Upper lobe of right lung (tissue), 1 donor: ENCODE results near the gene RGS3. TPM values are rescaled to one million over a fixed set of nuclear protein-coding genes. Genes with fewer than 3 reads are reported as not detected.
"Not testable (repeated sequence)": the region's sequence is repeated elsewhere in the genome, so short reads cannot be mapped to it uniquely, and the experiment has no call there.

Experiments used
- ATAC-seq: fragments of 200-7000 bp; cut with Tn5 transposase; one replicate; pipeline ENCODE4 v1.9.1; 2020; ENCODE audit warnings: mild to moderate bottlenecking, moderate library complexity
- DNase-seq: peaks from one replicate; pipeline ENCODE4 v3.0.0-alpha.2; 2020
- H3K27ac ChIP-seq: fragments of 200-600 bp; one replicate; pipeline ENCODE4 v1.8.0; 2022
- H3K27me3 ChIP-seq: fragments of 200-600 bp; one replicate; pipeline ENCODE4 v1.8.0; 2022; ENCODE audit warnings: mild to moderate bottlenecking
- H3K36me3 ChIP-seq: fragments of 200-600 bp; one replicate; pipeline ENCODE4 v1.8.0; 2022
- H3K4me1 ChIP-seq: fragments of 200-600 bp; one replicate; pipeline ENCODE4 v1.8.0; 2022
- H3K4me3 ChIP-seq: fragments of 200-600 bp; one replicate; pipeline ENCODE4 v1.8.0; 2022; ENCODE audit warnings: mild to moderate bottlenecking
- H3K9me3 ChIP-seq: fragments of 200-600 bp; one replicate; pipeline ENCODE4 v1.8.0; 2022
- CTCF ChIP-seq: fragments of 200-600 bp; IDR thresholded peaks from one replicate; pipeline ENCODE4 v1.8.0; 2022; ENCODE audit warnings: antibody characterized with exemption
- intact Hi-C: fragments of 100-400 bp; cut with DNase I; formaldehyde crosslinking; loops from one replicate; pipeline ENCODE4 v1.11.0; 2022
- total RNA-seq: library from RNA; stranded (reverse); fragmentation: NEBNext Ultra II Directional; extraction: Animal tissue kit (Norgen Biotek cat#: 25700); gene quantifications from one replicate; pipeline ENCODE4 v1.2.1, GENCODE V29; 2021
- donor health status: DM: no; HTN: yes; CAD: no; lungs with severe emphysema.

Gene RGS3
- total RNA-seq, 1 donor from 2014 or later: 71.1 TPM

GRCh38 chr9:113426701-113427100, 36.8 kb upstream of the RGS3 start:
- no peak for TF ChIP-seq CTCF
- Histone ChIP-seq H3K36me3 (no peaks in the 10 kb centered on the region), H3K27ac (no peak overlapping the region), H3K9me3 (no peaks in the 10 kb centered on the region), H3K27me3 (no peaks in the 10 kb centered on the region), H3K4me1 (no peaks in the 10 kb centered on the region), H3K4me3 (no peak overlapping the region)
- ATAC-seq (no peak), DNase-seq (no peak)
- intact Hi-C loops: no loop called here

DNA sequence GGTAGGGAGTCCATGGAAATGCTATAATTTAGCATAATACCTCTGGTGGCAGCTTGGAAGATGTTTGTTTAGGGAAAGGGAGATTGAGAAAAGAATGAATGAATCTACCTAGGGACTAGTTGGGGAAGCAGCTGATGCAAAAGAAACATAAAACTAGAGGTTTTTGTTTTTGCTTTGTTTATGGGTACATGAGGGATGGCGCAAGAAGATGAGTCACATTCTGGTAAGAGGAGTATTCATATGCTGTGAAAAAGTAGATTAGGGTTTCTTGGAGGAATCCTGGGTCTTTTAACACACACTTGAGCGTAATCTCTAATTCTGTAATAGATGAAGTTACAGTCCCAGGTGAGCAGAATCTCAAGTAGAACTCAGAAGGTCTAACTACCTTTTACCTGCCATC, 35.9 kb upstream of the RGS3 start:
- TF ChIP-seq CTCF: no peak
- Histone ChIP-seq H3K9me3 (no peaks in the 10 kb centered on the region), H3K4me1 (no peaks in the 10 kb centered on the region), H3K4me3 (no peak overlapping the region), H3K27ac (no peak overlapping the region), H3K27me3 (no peaks in the 10 kb centered on the region), H3K36me3 (no peaks in the 10 kb centered on the region)
- ATAC-seq: no peak
- intact Hi-C loops: no loop called here
- DNase-seq: no peak

DNA sequence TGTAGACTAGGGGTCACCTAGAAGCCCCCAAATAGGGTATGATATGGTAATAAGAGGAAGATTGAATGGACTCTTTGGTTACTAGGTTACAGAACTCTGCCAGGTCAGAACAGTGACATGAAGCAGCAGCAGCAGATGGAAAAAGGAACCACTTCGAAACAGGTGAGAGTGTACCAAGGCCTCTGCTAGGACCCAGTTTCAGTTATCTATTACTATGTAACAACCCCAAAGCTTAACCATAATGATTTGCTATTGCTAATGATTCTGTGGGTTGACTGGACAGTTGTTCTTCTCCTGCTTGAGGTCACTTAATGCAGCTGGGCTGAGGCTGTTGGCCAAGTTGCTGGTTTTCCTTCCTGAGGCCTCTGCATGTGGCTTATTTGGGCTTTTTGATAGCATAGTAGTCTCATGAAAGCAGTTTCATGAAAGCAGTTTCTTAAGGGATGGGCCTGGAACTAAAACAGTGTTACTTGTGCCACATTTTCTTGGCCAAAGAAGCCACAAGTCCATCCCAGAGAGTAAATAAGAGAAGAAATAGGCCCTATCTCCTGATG, 35.4 kb upstream of the RGS3 start:
- DNase-seq (no peak), ATAC-seq (no peak)
- Histone ChIP-seq H3K4me3 (no peak overlapping the region), H3K27me3 (no peaks in the 10 kb centered on the region), H3K27ac (no peak overlapping the region), H3K4me1 (no peaks in the 10 kb centered on the region), H3K9me3 (no peaks in the 10 kb centered on the region), H3K36me3 (no peaks in the 10 kb centered on the region)
- intact Hi-C loops: no loop called here
- no peak for TF ChIP-seq CTCF

- no peak for ATAC-seq
- Histone ChIP-seq H3K36me3 (no peaks in the 10 kb centered on the region), H3K9me3 (no peaks in the 10 kb centered on the region), H3K27ac (no peak overlapping the region), H3K4me1 (no peaks in the 10 kb centered on the region), H3K27me3 (no peaks in the 10 kb centered on the region), H3K4me3 (no peak overlapping the region)
- TF ChIP-seq CTCF: no peak
- no peak for DNase-seq
- intact Hi-C loops: no loop called here
These were observed 32.3 kb upstream of the RGS3 start for GRCh38 chr9:113431191-113431590.

DNA sequence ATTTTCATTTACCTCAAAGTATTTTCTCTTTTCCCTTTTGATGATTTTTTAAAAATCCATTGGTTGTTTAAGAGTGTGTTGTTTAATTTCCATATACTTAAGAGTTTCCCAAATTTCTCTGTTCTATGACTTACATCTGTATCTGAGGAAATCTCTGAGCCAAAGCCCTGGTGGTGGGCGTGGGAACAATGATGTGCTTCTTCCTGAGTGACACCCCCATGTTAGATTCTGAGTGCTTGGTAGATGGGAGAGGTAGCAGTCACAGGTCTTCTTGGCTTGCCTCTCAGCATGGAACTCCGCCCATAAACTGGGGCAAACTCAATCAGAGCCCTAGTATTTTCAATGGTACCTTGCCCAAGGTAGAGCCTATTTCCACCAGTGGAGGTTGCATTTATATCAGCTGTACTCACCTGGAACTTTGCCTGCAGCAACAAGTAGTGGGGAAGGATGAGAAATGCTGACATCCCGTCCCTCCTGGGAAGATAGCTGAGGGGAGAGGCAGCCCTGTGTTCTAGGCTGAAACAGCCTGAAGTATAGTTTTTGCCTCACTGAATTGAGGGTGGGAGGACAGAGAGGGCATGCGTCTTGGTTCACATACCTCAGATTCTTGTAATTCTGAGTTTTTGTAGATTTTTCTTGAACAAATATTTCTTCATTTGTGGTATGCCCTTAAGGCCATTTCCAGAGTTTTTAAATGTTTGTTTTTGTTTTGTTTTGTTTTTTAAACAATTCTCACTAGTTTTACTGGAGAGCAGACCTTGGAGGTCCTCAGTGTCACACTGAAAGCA, 26.6 kb upstream of the RGS3 start:
- H3K27me3 ChIP-seq: no peaks in the 10 kb centered on the region
- DNase-seq: no peak
- no peaks in the 10 kb centered on the region for H3K36me3 ChIP-seq
- intact Hi-C loops: no loop called here
- no peaks in the 10 kb centered on the region for H3K9me3 ChIP-seq
- no peak for ATAC-seq
- H3K27ac ChIP-seq: no peak overlapping the region
- H3K4me3 ChIP-seq: no peak overlapping the region
- H3K4me1 ChIP-seq: no peaks in the 10 kb centered on the region
- no peak for TF ChIP-seq CTCF

DNA sequence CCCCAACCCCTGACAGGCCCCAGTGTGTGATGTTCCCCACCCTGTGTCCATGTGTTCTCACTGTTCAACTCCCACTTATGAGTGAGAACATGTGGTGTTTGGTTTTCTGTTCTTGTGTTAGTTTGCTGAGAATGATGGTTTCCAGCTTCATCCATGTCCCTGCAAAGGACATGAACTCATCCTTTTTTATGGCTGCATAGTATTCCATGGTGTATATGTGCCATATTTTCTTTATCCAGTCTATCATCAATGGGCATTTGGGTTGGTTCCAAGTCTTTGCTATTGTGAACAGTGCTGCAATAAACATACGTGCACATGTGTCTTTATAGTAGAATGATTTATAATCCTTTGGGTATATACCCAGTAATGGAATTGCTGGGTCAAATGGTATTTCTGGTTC, 25.8 kb upstream of the RGS3 start:
- H3K4me3 ChIP-seq, H3K27me3 ChIP-seq, H3K36me3 ChIP-seq, ATAC-seq, H3K27ac ChIP-seq, intact Hi-C loops, H3K9me3 ChIP-seq, H3K4me1 ChIP-seq, DNase-seq: not testable (repeated sequence)
